ENCODE results near the gene GATB.
"Not testable (repeated sequence)": the region's sequence is repeated elsewhere in the genome, so short reads cannot be mapped to it uniquely, and the experiment has no call there.

The GATB gene

GRCh38 chr4:151736361-151736760 is 24.4 kb downstream of the GATB start:
- DNase-seq (ENCODE audit: low read depth in 4 of 4, low spot score in 1 of 4) = no peak

- DNase-seq (ENCODE audit: low read depth in 4 of 4, low spot score in 1 of 4) = not testable (repeated sequence)
Measured at GRCh38 chr4:151731670-151732069, 29.1 kb downstream of the GATB start.

- no peak for DNase-seq (ENCODE audit: low read depth in 4 of 4, low spot score in 1 of 4)
Measured at GRCh38 chr4:151729731-151730559, 30.9 kb downstream of the GATB start.

GRCh38 chr4:151728679-151729078 is 32.1 kb downstream of the GATB start:
- no peak for DNase-seq (ENCODE audit: low read depth in 4 of 4, low spot score in 1 of 4)

DNA sequence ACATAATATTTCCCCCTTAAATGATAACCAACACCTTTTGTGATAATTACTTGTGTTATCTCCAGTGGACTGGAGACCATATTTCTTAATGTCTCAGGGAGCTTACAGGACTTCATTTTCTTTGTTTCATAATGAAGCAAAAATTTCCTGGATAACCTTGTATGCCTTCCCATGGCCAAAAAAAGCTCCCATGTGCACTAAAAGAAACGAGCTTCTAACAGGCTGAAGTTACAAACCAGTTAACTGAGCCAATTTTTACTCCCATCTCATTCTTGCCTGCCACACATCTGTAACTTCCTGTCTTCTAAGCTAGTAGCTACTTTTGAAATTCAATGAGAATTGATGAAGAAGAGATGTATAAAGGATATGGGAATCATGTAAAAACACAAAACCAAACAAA is 32.8 kb downstream of the GATB start:
- no peak for DNase-seq (ENCODE audit: low read depth in 4 of 4, low spot score in 1 of 4)

GRCh38 chr4:151727365-151727764 is 33.4 kb downstream of the GATB start:
- DNase-seq (ENCODE audit: low read depth in 4 of 4, low spot score in 1 of 4) = no peak

GRCh38 chr4:151725087-151725486 is 35.7 kb downstream of the GATB start:
- no peak for DNase-seq (ENCODE audit: low read depth in 4 of 4, low spot score in 1 of 4)

DNA sequence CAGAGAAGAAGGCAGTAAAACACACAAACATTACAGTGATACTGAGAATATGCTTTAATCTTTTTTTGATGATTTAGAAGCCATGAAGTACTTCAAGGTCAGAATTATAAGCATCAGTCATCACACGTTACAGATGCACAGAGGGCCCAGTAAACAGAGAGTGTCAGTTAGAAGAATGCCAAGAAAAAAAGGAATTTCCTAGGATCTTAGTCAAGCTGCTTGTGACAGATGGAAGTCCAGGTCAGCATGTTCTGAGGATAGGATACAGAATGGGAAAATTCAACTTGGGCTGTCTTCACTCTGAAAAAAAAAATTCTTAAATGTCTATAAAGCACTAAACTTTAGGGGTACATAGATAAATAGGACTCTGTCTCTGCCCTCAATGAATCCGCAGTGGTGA is 38.9 kb downstream of the GATB start:
- DNase-seq (ENCODE audit: low read depth in 4 of 4, low spot score in 1 of 4) = no peak

- DNase-seq (ENCODE audit: low read depth in 4 of 4, low spot score in 1 of 4) = no peak
Measured at GRCh38 chr4:151721466-151721865, 39.3 kb downstream of the GATB start.

GRCh38 chr4:151719956-151720334 is 40.9 kb downstream of the GATB start:
- no peak for DNase-seq (ENCODE audit: low read depth in 4 of 4, low spot score in 1 of 4)

- DNase-seq (ENCODE audit: low read depth in 4 of 4, low spot score in 1 of 4) = no peak
Measured at GRCh38 chr4:151718984-151719955, 41.5 kb downstream of the GATB start.

DNA sequence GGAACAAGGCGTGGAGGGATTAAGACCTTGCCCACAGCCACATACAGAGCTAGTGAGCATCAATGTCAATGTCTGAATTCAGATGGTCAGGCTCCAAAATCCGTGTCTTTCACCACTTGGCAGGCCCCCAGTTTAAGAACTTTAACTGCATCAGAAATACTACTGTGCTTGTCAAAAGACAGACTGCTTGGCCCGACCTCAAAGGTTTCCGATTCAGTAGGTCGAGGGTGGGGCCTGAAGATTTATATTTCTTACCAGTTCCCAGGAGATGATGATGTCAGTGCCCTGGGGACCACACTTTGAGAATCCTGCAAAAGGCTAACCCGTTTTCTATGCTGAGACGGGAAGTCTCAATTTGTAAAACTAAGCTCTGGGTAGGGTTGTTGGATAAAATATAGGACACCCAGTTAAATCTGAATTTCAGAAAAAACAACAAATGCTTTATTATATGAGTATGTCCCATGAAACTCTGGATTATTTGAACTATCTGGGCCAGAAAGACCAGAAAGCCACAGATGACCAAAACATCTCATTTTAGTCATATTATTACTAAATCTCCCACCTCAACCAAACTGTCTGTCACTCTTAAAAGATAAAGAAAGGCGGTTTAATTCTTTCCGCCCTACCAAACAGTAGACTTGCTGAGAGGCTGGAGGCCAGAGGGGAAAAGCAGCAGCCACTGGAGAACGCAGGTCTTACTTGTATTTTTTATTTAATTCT is 42.7 kb downstream of the GATB start:
- no peak for DNase-seq (ENCODE audit: low read depth in 4 of 4, low spot score in 1 of 4)

- DNase-seq (ENCODE audit: low read depth in 4 of 4, low spot score in 1 of 4) = no peak
Measured at GRCh38 chr4:151717314-151717713, 43.5 kb downstream of the GATB start.

DNA sequence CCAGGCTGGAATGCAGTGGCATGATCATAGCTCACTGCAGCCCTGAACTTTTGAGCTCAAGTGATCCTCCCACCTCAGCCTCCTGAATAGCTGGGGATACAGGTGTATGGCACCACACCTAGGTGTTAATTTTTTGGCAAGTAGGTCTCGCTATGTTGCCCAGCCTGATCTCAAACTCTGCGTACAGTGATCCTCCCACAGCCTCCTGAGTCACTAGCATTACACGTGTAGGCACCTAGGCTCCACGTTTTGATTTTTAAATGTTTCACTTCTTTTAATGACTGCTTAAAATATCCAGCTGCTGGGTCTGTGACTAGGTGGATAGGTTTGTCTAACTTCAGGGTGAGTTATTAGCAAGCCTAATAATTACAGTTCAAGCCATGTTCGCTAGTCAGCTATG is 44.5 kb downstream of the GATB start:
- no peak for DNase-seq (ENCODE audit: low read depth in 4 of 4, low spot score in 1 of 4)

- no peak for DNase-seq (ENCODE audit: low read depth in 4 of 4, low spot score in 1 of 4)
Measured at GRCh38 chr4:151715881-151716280, 44.9 kb downstream of the GATB start.

- no peak for DNase-seq (ENCODE audit: low read depth in 4 of 4, low spot score in 1 of 4)
Measured at GRCh38 chr4:151712777-151713176, 48.0 kb downstream of the GATB start.

- no peak for DNase-seq (ENCODE audit: low read depth in 4 of 4, low spot score in 1 of 4)
Measured at GRCh38 chr4:151711646-151712045, 49.2 kb downstream of the GATB start.

- DNase-seq (ENCODE audit: low read depth in 4 of 4, low spot score in 1 of 4) = no peak
Measured at GRCh38 chr4:151709587-151709986, 51.2 kb downstream of the GATB start.

DNA sequence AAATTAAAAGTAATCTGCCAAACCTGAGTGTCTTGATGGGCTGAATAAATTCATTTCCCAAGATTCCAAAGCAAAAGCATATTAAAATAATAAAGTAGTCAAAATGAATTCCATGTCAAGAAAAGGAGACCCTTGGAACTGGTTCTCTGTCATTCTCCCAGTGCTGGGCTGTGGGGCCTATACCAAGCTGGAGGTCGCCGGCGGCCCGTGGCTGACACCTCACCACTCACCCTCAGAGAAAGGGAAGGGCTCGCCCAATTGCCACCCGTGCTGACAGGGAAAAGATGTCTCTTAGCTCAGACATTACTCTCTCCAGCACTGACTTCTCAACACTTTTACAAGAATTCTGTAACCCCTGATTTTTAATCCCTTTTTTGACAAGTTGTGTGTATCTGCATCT is 51.7 kb downstream of the GATB start:
- DNase-seq (ENCODE audit: low read depth in 4 of 4, low spot score in 1 of 4) = no peak

GRCh38 chr4:151708100-151708499 is 52.7 kb downstream of the GATB start:
- DNase-seq (ENCODE audit: low read depth in 4 of 4, low spot score in 1 of 4) = no peak

- DNase-seq (ENCODE audit: low read depth in 4 of 4, low spot score in 1 of 4) = no peak
Measured at GRCh38 chr4:151703401-151703800, 57.4 kb downstream of the GATB start.
